Stimulated activated CD4-positive, alpha-beta T cell treated with anti-CD3 and anti-CD28 coated beads, Interleukin-4, amount 100 ng/mL, for 48 hours (primary cell): Measurements from ENCODE around the gene OR5H6.
"Not testable (repeated sequence)": the region's sequence is repeated elsewhere in the genome, so short reads cannot be mapped to it uniquely, and the experiment has no call there.

ENCODE experiments used
- DNase-seq, 2 donors: peaks; one replicate each; pipeline ENCODE4 v3.0.0-alpha.2; 2020; ENCODE audit warnings: low read depth in 2 of 2

Gene OR5H6

GRCh38 chr3:98263944-98264343, at the start of gene OR5H6:
TSS of gene OR5H6 (plus strand) at chr3:98264244. CDS start at chr3:98264333, 89 bp downstream.
- DNase-seq = no peak

DNA sequence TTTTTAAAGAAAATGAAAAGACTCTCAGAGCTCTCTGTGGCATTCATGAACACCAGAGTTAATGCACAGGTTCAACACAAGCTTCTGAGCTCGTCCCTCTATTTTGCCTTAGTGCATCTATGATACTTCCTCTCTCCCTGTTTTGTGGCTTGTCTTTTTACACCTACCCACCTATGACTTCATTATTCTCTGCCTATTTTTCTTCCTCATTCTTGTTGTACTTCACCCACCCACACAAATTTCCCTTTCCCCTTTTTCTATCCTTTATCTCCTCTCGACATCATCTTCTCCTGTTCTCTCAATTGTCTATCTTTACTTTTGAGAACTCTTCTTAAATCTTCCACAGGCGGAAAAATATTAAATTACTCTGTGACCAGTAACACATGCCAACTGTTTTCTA, 49.0 kb upstream of the OR5H6 start:
- DNase-seq = no peak

- DNase-seq = no peak
These were observed 40.0 kb upstream of the OR5H6 start for GRCh38 chr3:98223907-98224672.

GRCh38 chr3:98232489-98232888, 31.6 kb upstream of the OR5H6 start:
- no peak for DNase-seq

GRCh38 chr3:98233468-98233867, 30.6 kb upstream of the OR5H6 start:
- DNase-seq = no peak

GRCh38 chr3:98240131-98240530, 23.9 kb upstream of the OR5H6 start:
- no peak for DNase-seq

DNA sequence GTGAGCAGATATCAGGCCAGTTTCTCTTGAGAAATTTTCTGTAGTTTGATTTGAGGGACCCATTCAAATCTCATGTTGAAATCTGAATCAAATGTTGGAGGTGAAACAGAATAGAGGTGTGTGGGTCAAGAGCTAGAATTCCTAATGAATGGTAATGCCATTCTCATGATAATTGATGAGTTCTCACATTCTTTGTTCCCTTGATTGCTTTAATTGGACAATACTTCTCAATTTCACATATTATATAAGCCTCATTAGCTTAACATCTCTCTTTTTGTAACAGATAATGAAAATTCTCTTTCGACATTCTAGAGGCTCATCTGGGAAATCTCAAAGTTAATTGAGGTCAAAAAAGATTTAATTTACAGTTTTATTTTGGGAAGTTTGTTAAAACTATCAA, 21.9 kb upstream of the OR5H6 start:
- no peak for DNase-seq

GRCh38 chr3:98243843-98244242, 20.2 kb upstream of the OR5H6 start:
- no peak for DNase-seq

GRCh38 chr3:98246142-98246541, 17.9 kb upstream of the OR5H6 start:
- no peak for DNase-seq

DNA sequence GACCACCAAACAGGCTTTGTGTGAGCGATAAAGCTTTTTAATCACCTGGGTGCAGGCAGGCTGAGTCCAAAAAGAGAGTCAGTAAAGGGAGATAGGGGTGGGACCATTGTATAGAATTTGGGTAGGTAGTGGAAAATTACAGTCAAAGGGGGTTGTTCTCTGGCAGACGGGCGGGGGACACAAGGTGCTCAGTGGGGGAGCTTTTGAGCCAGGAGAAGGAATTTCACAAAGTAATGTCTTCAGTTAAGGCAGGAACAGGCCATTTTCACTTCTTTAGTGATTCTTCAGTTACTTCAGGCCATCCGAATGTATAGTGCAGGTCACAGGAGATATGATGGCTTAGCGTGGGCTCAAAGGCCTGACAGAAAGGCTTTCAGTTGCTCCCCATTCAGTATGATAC, 8.0 kb upstream of the OR5H6 start:
- not testable (repeated sequence) for DNase-seq

DNA sequence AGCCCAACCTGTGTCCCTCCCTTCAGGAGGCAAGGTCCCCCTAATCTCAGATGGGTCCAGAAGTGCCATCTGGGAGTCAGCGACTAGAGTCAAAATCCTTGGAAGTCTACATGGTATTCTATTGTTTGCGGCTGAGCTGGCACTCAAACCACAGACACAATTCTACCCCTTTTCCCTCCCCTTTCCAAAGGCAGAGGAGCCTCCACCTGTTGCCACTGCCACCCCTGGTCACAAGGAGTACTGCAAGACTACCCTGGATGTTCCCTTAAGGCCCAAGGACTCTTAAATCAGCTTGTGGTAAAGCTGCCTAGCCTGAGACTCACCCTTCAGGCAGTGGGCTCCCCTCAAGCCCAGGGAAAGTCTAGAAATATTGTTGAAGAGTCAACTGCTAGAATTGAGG, 4.3 kb upstream of the OR5H6 start:
- no peak for DNase-seq

GRCh38 chr3:98262046-98262445, 2.0 kb upstream of the OR5H6 start:
- no peak for DNase-seq

DNA sequence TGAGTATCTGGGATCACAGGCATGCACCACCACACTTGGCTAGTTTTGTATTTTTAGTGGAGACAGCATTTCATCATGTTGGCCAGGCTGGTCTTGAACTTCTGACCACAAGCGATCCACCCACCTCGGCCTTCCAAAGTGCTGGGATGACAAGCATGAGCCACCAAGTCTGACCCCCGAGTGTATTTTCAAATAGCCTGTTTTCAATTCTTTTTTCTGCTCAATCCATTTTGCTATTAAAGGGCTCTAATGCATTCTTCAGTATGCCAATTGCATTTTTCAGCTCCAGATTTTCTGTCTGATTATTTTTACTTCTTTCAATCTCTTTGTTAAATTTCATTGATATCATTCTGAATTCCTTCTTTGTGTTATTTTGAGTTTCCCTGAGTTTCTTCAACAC, 5.8 kb downstream of the OR5H6 start:
- DNase-seq = no peak

GRCh38 chr3:98272126-98272525, 8.1 kb downstream of the OR5H6 start:
- no peak for DNase-seq

DNA sequence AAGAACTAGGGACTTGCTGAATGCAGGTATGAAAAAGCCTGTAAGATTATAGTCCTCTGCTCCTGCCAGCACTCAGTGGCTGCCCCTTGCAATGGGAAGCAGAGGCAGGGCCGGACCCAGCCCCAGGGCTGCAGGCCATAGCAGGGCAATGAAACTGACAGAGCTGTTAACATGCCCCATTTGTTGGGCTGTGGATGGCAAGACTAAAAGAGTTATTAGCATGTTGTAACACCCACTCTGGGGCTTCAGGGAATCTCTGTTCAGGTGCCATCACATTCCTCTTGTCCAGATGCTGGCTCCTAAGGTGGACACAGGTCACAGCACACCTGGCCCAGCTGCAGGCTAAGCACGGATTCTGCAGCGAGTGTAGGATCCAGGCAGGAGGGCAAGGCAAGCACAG, 10.9 kb downstream of the OR5H6 start:
- DNase-seq = no peak

GRCh38 chr3:98282205-98282604, 18.2 kb downstream of the OR5H6 start, which contains the start of gene OR5H2:
TSS of gene OR5H2 (plus strand) at chr3:98282505. CDS start at chr3:98282903, 398 bp downstream.
- no peak for DNase-seq

GRCh38 chr3:98290916-98291315, 26.9 kb downstream of the OR5H6 start:
- no peak for DNase-seq

GRCh38 chr3:98291332-98291957, 27.4 kb downstream of the OR5H6 start:
- DNase-seq = no peak
